ENCODE data around the gene LMX1B.

The LMX1B gene

DNA sequence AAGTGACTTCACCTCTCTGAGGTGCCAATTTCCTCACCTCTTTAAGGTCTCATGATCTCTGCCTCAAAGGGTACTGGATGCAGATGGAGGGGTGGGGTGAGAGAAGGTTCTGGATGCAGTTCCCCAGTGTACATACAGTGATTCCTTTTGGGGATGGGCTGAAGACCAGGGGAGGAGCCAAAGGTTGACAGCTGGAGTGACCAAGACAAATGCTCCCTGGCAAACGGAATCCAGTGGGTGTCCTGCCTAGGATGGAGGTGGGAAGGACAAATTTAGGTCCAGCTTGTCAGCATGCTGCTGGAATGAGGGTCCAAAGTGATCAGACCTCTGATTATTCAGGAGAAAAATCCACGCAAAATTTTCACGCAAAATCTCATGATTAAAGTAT, 7.3 kb upstream of the LMX1B start (continued):
- TF ChIP-seq, protein P1, sequence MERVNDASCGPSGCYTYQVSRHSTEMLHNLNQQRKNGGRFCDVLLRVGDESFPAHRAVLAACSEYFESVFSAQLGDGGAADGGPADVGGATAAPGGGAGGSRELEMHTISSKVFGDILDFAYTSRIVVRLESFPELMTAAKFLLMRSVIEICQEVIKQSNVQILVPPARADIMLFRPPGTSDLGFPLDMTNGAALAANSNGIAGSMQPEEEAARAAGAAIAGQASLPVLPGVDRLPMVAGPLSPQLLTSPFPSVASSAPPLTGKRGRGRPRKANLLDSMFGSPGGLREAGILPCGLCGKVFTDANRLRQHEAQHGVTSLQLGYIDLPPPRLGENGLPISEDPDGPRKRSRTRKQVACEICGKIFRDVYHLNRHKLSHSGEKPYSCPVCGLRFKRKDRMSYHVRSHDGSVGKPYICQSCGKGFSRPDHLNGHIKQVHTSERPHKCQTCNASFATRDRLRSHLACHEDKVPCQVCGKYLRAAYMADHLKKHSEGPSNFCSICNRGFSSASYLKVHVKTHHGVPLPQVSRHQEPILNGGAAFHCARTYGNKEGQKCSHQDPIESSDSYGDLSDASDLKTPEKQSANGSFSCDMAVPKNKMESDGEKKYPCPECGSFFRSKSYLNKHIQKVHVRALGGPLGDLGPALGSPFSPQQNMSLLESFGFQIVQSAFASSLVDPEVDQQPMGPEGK (CRISPR knock-in tag; IDR thresholded peaks at IDR 0.05; ENCODE audit: borderline replicate concordance) = no peak
- TF ChIP-seq RARB (CRISPR knock-in tag; IDR thresholded peaks at IDR 0.05) = no peak
- no peak for TF ChIP-seq ISL1 (CRISPR knock-in tag; IDR thresholded peaks at IDR 0.05)
- TF ChIP-seq OSR1 (CRISPR knock-in tag; IDR thresholded peaks at IDR 0.05) = no peak

- no peak for TF ChIP-seq ZC3H10 (CRISPR knock-in tag; IDR thresholded peaks at IDR 0.05)
- TF ChIP-seq TCF4 (CRISPR knock-in tag; IDR thresholded peaks at IDR 0.05; ENCODE audit: borderline replicate concordance) = no peak
- no peak for TF ChIP-seq TSHZ2 (CRISPR knock-in tag; IDR thresholded peaks at IDR 0.05)
- TF ChIP-seq PPARA (CRISPR knock-in tag; IDR thresholded peaks at IDR 0.05; ENCODE audit: borderline replicate concordance) = no peak
- TF ChIP-seq SNAI2 (CRISPR knock-in tag; IDR thresholded peaks at IDR 0.05) = no peak
- no peak for TF ChIP-seq GLIS3 (CRISPR knock-in tag; IDR thresholded peaks at IDR 0.05)
- TF ChIP-seq ARNTL (CRISPR knock-in tag; IDR thresholded peaks at IDR 0.05; ENCODE audit: borderline replicate concordance, low read depth) = no peak
- no peak for TF ChIP-seq CSRNP3 (CRISPR knock-in tag; IDR thresholded peaks at IDR 0.05)
- TF ChIP-seq ISL1 (CRISPR knock-in tag; IDR thresholded peaks at IDR 0.05) = no peak
- no peak for TF ChIP-seq TOX (CRISPR knock-in tag; IDR thresholded peaks at IDR 0.05; ENCODE audit: borderline replicate concordance)
- ATAC-seq = no peak
These were observed 6.6 kb upstream of the LMX1B start for GRCh38 chr9:126607086-126607485.

- no peak for TF ChIP-seq ZFP3 (CRISPR knock-in tag; IDR thresholded peaks at IDR 0.05)
- TF ChIP-seq ZFP30 (CRISPR knock-in tag; IDR thresholded peaks at IDR 0.05) = no peak
- ATAC-seq = no peak
These were observed 6.0 kb upstream of the LMX1B start for GRCh38 chr9:126607731-126608130.

DNA sequence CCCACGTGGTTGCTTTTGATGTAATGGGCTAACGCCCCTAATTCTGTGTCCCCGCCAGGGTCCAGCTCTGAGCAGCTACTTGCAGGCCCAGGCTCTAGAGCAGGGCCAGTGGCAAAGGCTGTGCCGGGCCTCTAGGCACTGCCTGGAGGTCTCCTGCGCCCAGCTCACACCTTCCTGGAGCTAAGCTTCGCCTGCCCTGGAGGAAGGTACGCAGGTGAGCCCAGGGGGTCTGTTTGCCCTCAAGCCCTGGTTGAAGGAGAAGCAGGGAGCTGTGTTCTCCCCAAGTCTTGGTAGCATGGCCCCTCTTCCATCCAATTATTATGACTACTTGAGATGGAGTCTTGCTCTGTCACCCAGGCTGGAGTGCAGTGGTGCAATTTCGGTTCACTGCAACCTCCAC, 5.2 kb upstream of the LMX1B start:
- TF ChIP-seq ZFP30 (CRISPR knock-in tag; IDR thresholded peaks at IDR 0.05) (no peak), ZFP3 (CRISPR knock-in tag; IDR thresholded peaks at IDR 0.05) (no peak), CSDC2 (CRISPR knock-in tag; IDR thresholded peaks at IDR 0.05) (no peak), BACH2 (CRISPR knock-in tag; IDR thresholded peaks at IDR 0.05; ENCODE audit: borderline replicate concordance) (no peak)
- ATAC-seq = no peak

DNA sequence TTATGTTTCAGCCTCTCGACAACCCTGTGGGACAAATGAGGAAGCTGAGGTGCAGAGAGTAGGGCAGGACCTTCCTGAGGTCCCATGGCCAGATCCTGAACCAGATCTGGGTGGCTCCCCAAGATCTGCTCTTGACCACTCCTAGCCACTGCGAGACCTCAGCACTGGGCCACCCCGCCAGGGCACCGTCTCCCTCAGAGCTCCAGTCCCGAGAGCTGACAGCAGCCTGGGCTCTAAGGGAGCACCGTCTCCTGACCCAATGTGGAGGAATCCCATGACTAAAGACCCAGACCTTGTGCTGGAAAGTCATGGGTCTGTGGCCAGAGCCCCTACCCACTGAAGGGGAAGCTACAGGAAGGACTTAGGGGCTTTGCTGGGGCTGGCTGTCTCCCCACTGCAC, 4.5 kb upstream of the LMX1B start:
- TF ChIP-seq GLIS3 (CRISPR knock-in tag; IDR thresholded peaks at IDR 0.05) = no peak
- no peak for TF ChIP-seq ESRRG (CRISPR knock-in tag; IDR thresholded peaks at IDR 0.05)
- no peak for TF ChIP-seq ISL1 (CRISPR knock-in tag; IDR thresholded peaks at IDR 0.05)
- TF ChIP-seq ZNF8 (CRISPR knock-in tag; IDR thresholded peaks at IDR 0.05) = no peak
- no peak for TF ChIP-seq ZNF565 (CRISPR knock-in tag; conservative IDR thresholded peaks at IDR 0.05; ENCODE audit: low read depth)
- TF ChIP-seq TOX (CRISPR knock-in tag; IDR thresholded peaks at IDR 0.05; ENCODE audit: borderline replicate concordance) = no peak
- TF ChIP-seq, protein P1 (CRISPR knock-in tag; IDR thresholded peaks at IDR 0.05; ENCODE audit: borderline replicate concordance) = no peak
- no peak for TF ChIP-seq CSDC2 (CRISPR knock-in tag; IDR thresholded peaks at IDR 0.05)
- no peak for TF ChIP-seq ZNF70 (CRISPR knock-in tag; IDR thresholded peaks at IDR 0.05)
- ATAC-seq = no peak

Measured in SK-N-SH treated with all-trans-retinoic acid at 6 μM for 48 hours (cell line).